ENCODE measurements around the gene AKR1A1. TPM values are rescaled to one million over a fixed set of nuclear protein-coding genes. Genes with fewer than 3 reads are reported as not detected.

AKR1A1 gene
- total RNA-seq, 1 donor from 2014 or later, result 218 TPM

- peak; percentile 76 for DNase-seq
- no peaks in the 10 kb centered on the region for H3K27me3 Mint-ChIP-seq
- CTCF ChIA-PET, result interaction anchor here (1.5 to 2.6 kb wide), 3 partner anchors 14 to 92 kb away, joined by 3 to 9 read pairs (median 4); no protein-coding TSS in a partner anchor
- H3K27ac Mint-ChIP-seq, result peak overlapping the region; percentile 96
- H3K9me3 Mint-ChIP-seq, result no peaks in the 10 kb centered on the region
- TF ChIP-seq CTCF (IDR thresholded peaks at IDR 0.05), result no peak
- peaks cover 16% of the 10 kb centered on the region for H3K36me3 Mint-ChIP-seq (ENCODE audit: low read depth)
- POLR2A ChIA-PET, result interaction anchor here (0.5 to 4.6 kb wide), 18 partner anchors 13 to 863 kb away, joined by 3 to 115 read pairs (median 18); partner anchors contain the start of genes AKR1A1, CCDC163, GPBP1L1 and HECTD3
- H3K4me1 Mint-ChIP-seq, result peaks cover 57% of the 10 kb centered on the region
- peak overlapping the region; percentile 98 for H3K4me3 Mint-ChIP-seq
- ATAC-seq (ENCODE audit: low read depth), result peak; percentile 35
- intact Hi-C loops (cut with micrococcal nuclease), result loop anchor here (1.0 to 10.0 kb wide), 10 partner anchors 14 to 862 kb away; partner anchors contain the start of genes BTBD19, CCDC163, DYNLT4 and IPP
These were observed 33.9 kb downstream of the AKR1A1 start for GRCh38 chr1:45584351-45585109.

GRCh38 chr1:45585110-45585426 lies 34.4 kb downstream of the AKR1A1 start:
- Mint-ChIP-seq H3K4me3 (peak overlapping the region; percentile 98), H3K27me3 (no peaks in the 10 kb centered on the region), H3K36me3 (ENCODE audit: low read depth) (peaks cover 16% of the 10 kb centered on the region), H3K4me1 (peaks cover 60% of the 10 kb centered on the region), H3K27ac (peak overlapping the region; percentile 96), H3K9me3 (no peaks in the 10 kb centered on the region)
- DNase-seq, result no peak
- ChIA-PET CTCF (interaction anchor here (1.1 to 2.6 kb wide), 3 partner anchors 15 to 92 kb away, joined by 3 to 9 read pairs (median 3); no protein-coding TSS in a partner anchor), POLR2A (interaction anchor here (0.5 to 4.6 kb wide), 12 partner anchors 19 to 574 kb away, joined by 3 to 115 read pairs (median 24); partner anchors contain the start of genes CCDC163, GPBP1L1, HECTD3 and MMACHC)
- intact Hi-C loops (cut with micrococcal nuclease), result loop anchor here (2.0 to 10.0 kb wide), 4 partner anchors 14 to 780 kb away; partner anchors contain the start of genes BTBD19, DYNLT4, MAST2 and PLK3
- ATAC-seq (ENCODE audit: low read depth), result no peak
- TF ChIP-seq CTCF (IDR thresholded peaks at IDR 0.05), result no peak

GRCh38 chr1:45585496-45586075 lies 35.0 kb downstream of the AKR1A1 start:
- H3K4me3 Mint-ChIP-seq, result peak overlapping the region; percentile 98
- CTCF ChIA-PET, result interaction anchor here (1.1 to 2.6 kb wide), 3 partner anchors 15 to 92 kb away, joined by 3 to 9 read pairs (median 3); no protein-coding TSS in a partner anchor
- no peaks in the 10 kb centered on the region for H3K27me3 Mint-ChIP-seq
- peaks cover 16% of the 10 kb centered on the region for H3K36me3 Mint-ChIP-seq (ENCODE audit: low read depth)
- no peak for TF ChIP-seq CTCF (IDR thresholded peaks at IDR 0.05)
- no peak for ATAC-seq (ENCODE audit: low read depth)
- H3K4me1 Mint-ChIP-seq, result peaks cover 62% of the 10 kb centered on the region
- H3K9me3 Mint-ChIP-seq, result no peaks in the 10 kb centered on the region
- POLR2A ChIA-PET, result interaction anchor here (0.5 to 4.6 kb wide), 13 partner anchors 41 to 627 kb away, joined by 3 to 115 read pairs (median 11); partner anchors contain the start of genes GPBP1L1, HECTD3, MUTYH and PRDX1
- peak overlapping the region; percentile 96 for H3K27ac Mint-ChIP-seq
- DNase-seq, result no peak
- intact Hi-C loops (cut with micrococcal nuclease), result loop anchor here (2.0 to 10.0 kb wide), 4 partner anchors 15 to 781 kb away; partner anchors contain the start of genes BTBD19, DYNLT4, MAST2 and PLK3

GRCh38 chr1:45586769-45587168 lies 36.1 kb downstream of the AKR1A1 start:
- POLR2A ChIA-PET, result interaction anchor here (0.7 to 1.7 kb wide), 3 partner anchors 65 to 247 kb away, joined by 3 to 13 read pairs (median 7); partner anchors contain the start of genes MUTYH, PRDX1 and TOE1
- DNase-seq, result no peak
- Mint-ChIP-seq H3K36me3 (ENCODE audit: low read depth) (peaks cover 23% of the 10 kb centered on the region), H3K4me3 (peak overlapping the region; percentile 98), H3K4me1 (peaks cover 67% of the 10 kb centered on the region), H3K27me3 (no peaks in the 10 kb centered on the region), H3K27ac (peak overlapping the region; percentile 86), H3K9me3 (no peaks in the 10 kb centered on the region)
- ATAC-seq (ENCODE audit: low read depth), result no peak
- CTCF ChIA-PET, result interaction anchor here (2.6 kb wide), 1 partner anchor 16 kb away, joined by 9 read pairs; no protein-coding TSS in a partner anchor
- TF ChIP-seq CTCF (IDR thresholded peaks at IDR 0.05), result no peak
- intact Hi-C loops (cut with micrococcal nuclease), result loop anchor here (5.0 to 10.0 kb wide), 2 partner anchors 216 to 782 kb away; partner anchors contain the start of genes BTBD19, DYNLT4, MAST2 and PLK3

Measured in activated B cell treated with CpG ODN at 0.5 μM for 24 hours (primary cell).